Erythroblast (primary cell): ENCODE results near the gene AMFR.

Experiments
- GATA1 ChIP-seq: IDR thresholded peaks from 2 replicates; pipeline ENCODE4 v1.6.1; 2011; ENCODE audit warnings: low read depth, mild to moderate bottlenecking, control low read depth, low read length, moderate library complexity
- POLR2A ChIP-seq: IDR thresholded peaks from 2 replicates; pipeline ENCODE4 v1.6.1; 2011; ENCODE audit warnings: mild to moderate bottlenecking, low read length

- no peak for TF ChIP-seq POLR2A
- TF ChIP-seq GATA1 = no peak
These were observed 96.9 kb downstream of the AMFR start for GRCh38 chr16:56328276-56329022.
